HG03280 (cell line): Measurements from ENCODE around the gene SLC25A1.
"Not testable (repeated sequence)": the region's sequence is repeated elsewhere in the genome, so short reads cannot be mapped to it uniquely, and the experiment has no call there.

Experiments used
- ATAC-seq: cut with Tn5 transposase; IDR thresholded peaks from one replicate; pipeline ENCODE4 v1.9.1; 2021; ENCODE audit warnings: mild to moderate bottlenecking, moderate library complexity; ENCODE audit not compliant: unreplicated experiment

SLC25A1 gene

DNA sequence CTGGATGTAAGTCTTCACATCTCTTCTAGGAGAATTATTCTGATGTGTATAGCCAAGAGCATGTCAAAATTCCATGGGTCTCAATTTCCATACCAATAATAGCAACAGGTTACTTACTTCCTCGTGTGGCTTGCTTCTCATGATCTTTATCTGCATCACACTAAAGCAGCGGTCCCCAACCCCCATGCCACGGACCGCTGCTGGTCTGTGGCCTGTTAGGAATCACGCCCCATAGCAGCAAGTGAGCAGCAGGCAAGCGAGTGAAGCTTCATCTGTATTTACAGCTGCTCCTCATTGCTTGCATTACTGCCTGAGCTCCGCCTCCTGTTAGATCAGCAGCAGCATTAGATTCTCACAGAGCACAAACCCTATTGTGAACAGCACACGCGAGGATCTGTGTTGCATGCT, 28.9 kb upstream of the SLC25A1 start:
- ATAC-seq: no peak

DNA sequence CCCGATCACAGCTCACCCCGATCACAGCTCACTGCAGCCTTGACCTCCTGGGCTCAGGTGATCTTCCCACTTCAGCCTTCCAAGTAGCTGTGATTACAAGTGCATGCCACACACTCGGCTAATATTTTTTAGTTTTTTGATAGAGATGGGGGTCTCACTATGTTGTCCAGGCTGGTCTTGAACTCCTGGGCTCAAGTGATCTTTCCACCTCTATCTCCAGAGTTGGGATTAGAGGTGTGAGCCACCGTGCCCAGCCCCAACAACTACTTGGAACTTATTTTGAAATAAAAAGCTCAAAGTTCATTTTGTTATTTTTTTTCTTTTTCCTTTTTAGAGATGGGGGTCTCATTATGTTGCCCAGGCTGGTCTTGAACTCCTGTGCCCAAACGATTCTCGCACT, 27.8 kb upstream of the SLC25A1 start:
- no peak for ATAC-seq

DNA sequence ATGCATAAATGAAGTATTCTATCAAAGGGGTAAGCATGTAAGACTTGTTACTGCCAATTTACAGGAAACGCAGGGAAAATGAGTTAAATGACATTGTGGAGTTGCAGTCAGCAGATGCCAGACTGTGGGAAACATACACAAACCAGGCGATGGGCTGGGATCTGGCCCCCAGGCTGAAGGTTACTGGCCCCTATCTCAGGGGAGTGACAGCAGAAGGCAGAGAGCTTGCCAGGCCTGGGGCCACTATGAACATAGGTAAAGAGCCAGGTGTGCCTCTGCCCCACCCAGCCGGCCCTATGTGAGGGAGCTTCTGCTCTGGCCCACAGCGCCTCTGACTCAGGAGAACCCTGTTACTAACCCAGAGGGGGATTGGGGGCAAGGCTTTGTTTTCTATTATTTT, 26.1 kb upstream of the SLC25A1 start:
- no peak for ATAC-seq

DNA sequence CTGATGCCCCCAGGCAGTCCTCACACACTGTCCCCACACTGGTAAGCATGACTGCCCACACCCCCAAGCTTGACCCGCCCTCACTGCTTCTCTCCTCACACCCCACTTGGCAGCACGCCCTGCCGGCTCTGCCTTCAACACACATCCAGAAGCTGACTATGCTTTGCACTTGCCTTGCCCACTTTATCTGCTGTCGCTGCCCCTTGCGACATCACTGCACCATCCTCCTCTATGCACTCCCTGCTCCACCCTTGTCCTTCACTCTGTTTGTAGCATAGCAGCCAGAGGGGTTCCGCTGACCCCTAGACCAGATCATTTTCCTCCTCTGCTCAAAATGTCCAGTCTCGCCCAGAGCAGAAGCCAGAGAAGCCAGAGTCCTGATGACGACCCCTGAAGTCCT, 25.3 kb upstream of the SLC25A1 start:
- ATAC-seq: no peak

DNA sequence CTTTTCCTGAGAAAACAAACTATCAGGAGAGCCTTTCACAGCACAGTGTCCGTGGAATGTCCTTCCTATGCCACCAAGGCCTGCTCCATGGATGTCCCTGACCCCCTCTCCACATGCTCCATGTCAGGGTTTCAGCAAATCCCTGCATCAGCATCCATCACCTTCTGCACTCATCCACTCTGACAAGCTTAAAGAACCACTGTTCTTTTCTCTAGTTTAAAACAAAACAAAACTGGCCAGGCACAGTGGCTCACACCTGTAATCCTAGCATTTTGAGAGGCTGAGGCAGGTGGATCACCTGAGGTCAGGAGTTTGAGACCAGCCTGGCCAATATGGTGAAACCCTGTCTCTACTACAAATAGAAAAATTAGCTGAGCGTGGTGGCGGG, 24.3 kb upstream of the SLC25A1 start:
- ATAC-seq: not testable (repeated sequence)

DNA sequence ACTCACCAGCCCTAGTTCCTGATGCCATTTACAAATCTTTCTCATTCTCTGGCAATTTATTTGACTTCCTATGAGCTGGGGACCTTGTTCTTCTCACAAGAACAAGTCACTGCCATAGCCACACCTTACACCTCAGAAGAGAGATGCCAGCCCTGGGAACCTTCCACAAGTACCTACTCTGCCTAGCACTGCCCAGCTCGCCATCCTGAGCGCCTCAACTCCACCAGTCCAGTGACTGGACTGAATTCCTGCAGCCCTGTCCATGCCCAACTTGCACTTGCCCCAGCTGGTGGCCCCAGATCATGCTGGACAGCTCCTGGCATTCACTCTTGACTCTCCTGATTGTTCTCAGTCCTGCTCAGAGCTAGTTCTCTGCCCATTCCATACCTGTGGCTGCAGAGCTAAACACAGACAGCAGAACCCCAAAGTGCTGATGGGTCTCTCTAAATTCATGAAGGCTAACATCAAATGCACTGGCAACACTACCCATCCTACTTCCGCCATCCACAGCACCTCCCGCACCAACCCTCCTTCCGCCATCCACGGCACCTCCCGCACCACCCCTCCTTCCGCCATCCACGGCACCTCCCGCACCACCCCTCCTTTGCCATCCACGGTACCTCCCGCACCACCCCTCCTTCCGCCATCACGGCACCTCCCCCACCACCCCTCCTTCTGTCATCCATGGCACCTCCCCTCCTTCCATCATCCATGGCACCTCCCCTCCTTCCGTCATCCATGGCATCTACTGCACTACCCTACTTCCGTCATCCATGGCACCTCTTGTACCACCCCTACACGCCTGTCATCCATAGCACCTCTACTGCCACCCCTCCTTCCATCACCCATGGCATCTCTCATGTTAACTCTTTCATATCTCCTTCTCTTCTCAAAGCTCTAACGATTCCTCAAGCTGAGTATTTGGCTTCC, 23.6 kb upstream of the SLC25A1 start:
- no peak for ATAC-seq

DNA sequence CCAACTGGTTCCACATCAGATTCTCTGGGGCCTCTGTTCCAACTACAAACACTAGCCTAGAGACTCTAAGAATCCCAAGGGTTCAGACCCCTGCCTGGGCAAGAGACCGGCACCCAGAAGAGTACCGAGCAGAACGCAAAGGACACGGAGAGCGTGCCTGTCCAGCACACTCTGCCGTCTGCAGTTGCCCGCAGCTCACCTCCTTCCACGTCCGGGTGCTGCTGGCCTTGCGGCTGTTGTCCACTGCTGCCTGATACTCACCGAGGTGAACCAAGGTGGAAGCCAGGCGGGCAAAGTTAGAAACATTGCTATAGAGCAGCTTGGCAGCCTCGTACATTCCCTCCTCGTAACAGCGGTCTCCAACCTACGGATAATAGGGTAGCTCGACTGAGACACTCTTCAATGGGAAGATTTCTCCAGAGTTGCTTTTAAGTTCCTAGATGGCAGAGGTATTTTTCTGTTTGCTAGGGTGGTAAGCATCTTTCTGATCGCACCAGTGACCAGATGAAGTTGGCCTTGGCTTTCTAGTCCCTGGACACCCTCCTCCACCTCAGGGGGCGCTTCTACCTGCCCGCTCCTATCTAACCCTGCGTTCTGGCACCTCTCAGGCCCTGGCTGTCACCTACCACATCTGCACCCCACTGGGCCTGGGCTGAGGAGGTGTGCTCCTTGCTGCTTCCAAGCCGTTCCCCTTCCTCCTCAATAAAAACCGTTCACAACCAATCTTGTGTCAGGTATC, 22.8 kb upstream of the SLC25A1 start:
- ATAC-seq: no peak

DNA sequence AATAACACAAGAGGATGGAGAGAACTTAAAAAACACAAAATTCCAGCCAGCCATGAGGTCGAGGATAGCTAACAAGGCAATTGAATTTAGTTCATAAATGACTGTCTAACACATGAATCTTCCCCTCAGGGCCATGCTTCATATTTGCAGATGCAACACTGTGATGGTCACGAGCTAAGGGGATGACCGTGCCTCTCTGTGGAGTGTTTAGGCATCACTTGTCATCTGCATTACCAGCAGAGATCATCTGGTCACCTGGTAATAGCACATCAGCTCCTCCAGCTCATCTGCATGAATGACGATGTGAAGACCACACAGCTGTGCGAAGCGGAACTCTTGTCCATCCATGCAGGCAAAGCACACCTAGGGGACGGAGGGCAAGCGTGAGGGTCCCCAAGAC, 20.9 kb upstream of the SLC25A1 start:
- ATAC-seq: no peak

DNA sequence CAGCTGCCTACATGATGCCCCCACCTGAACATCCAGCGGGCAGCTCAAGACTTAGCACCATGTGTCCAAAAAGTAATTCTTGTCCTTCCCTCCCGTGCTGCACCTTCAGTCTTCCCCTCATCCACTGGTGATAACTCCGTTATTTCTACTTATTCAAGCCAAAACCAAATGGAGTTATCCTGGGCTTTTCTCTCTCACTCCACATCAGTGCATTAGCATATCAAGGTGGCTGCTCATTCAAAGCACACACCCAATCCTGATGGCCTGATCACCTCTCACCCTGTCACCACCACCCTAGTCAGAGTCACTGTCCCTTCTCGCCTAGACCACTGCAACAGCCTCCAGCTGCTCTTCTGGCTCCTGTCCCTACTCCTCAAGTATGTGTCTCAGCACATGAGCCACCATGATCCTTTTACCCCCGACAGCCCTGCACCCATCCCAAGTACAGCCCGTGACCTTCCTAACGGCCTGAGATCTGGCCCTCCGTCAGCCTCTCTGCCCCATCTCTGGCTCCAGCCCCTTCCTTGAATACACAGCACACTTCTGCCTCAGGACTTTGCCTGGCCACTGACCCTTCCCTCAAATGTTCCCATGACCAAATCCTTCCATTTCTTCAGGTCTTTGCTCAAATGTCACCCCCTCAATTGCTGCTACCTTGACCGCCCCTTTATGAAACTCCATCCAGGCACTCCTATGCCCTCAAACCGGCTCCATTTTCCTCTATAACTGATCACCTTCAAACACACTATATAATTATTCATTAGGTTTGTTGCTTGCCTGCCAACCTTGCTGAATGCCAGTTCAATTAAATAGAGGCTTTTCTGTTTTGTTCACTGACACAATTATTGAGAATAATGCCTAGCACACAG, 19.7 kb upstream of the SLC25A1 start:
- no peak for ATAC-seq

DNA sequence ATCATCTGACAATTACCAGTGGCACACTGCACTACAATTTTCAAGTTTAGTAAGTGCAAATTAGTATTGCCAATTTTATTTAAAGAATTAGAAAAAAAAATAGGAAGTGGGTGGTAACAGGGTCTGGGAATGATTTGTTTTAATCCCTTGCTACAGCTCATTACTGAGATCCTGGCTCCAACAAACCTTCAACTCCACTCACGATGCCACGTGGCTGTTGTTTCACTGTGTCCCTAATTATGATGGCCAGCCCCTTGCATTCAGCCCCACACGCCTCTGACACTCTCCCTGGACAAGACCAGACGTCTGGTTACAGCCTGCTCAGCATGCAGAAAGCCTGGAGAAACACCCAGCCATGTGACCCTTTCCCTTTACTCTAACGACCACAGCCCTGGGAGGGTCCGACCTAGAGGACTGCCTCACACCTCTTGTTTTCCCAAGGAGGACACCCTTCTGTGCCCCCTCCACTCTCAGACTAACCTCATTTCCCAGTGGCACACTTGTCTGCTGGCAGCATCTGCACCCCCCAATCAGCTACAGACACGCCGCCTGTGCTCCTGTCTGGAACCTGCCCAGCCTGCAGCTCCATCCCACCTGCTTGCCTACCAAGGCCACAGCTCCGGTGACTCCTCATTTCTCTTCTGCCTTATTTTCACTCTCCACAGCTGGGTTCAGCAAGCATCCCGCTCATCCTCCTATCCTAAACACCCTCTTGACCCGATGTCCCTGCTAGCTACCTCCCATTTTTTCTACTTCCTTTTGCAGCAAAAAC, 18.5 kb upstream of the SLC25A1 start:
- no peak for ATAC-seq

DNA sequence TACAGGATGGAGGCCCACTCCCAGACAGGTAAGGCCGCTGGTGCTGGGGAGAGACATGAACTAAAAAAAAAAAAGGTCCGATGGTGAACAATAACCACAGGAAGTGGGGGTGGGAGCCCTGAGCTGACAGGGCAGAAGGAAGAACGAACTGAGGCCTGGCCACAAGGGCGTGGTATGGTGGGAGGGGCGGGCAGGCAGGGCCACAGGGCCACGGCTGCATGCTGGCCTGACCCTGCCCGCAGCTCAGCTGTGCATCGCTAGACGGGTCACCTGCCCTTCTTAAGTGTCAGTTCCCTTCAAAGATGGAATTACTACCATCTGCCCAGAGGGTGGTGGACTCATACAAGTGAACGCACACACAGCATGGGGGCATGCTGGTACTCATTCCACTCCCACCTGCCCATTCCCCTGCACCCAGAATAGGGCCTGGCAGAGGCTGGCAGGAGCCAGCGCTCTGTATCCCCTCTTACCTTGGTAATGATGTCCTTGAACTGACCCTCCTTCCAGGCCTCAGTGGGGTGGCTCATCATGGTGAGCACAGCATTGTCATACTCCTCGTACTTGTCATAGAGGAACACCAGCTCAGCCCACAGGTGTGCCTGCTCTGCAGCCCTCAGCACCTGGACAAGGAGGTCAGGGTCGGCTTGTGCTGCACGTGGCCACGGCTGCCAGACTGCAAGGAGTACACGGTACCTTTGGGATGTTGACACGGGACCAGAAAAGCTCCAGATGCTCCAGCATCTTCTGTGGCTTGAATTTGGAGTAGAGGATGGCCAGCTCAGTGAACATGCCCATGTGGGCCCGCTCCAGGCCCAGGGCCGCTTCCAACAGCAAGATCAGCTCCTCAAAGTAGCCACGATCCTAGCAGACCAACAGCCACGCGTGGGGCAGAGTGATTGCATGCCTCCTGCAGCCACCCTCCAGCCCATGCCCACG, 17.5 kb upstream of the SLC25A1 start:
- ATAC-seq: no peak

DNA sequence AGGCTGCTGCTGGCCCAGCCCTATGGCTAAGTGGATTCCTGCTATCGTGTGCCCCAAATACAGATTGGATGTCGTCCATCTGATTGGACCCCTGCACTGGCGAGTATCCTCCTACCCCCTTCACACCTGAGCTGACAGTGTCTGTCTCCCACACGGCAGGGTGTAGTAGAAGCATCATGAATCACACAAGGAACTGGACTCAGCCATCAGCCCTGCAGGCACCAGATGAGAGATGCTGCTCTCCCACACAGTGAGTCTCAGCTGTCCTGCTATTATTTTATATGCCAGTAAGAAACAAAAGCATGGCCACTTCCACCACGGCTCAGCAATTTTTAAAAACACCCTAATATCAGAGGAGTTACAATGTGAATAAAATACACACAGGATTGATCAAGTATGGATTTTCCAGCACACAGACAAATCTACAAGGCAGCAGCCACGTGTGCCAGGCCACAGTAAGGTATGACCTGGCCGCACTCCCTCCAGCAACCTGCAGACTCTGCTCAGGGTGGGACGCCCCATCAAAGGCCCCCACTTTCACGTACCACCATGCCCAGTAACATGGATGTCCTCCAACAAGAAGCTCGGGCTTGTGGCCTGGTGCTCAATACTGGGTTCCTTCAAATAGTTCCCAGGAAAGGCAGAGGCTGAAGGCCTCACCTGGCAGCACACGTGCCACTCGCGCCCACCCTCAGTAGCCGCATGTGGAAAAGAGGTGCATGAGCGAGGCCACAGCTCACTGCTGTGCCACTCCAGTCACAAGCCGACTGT, 16.4 kb upstream of the SLC25A1 start:
- no peak for ATAC-seq

DNA sequence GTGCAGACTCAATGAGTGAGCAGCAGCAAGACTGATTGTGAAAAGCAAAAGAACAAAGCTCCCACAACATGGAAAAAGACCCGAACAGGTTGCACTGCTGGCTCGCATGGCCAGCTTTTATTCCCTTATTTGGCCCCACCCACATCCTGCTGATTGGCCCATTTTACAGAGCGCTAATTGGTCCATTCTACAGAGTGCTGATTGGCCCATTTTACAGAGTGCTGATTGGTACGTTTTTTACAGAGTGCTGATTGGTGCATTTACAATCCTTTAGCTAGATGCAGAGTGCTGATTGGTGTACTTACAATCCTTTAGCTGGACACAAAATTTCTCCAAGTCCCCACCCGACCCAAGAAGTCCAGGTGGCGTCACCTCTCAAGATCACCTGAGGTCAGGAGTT, 15.3 kb upstream of the SLC25A1 start:
- ATAC-seq: no peak

DNA sequence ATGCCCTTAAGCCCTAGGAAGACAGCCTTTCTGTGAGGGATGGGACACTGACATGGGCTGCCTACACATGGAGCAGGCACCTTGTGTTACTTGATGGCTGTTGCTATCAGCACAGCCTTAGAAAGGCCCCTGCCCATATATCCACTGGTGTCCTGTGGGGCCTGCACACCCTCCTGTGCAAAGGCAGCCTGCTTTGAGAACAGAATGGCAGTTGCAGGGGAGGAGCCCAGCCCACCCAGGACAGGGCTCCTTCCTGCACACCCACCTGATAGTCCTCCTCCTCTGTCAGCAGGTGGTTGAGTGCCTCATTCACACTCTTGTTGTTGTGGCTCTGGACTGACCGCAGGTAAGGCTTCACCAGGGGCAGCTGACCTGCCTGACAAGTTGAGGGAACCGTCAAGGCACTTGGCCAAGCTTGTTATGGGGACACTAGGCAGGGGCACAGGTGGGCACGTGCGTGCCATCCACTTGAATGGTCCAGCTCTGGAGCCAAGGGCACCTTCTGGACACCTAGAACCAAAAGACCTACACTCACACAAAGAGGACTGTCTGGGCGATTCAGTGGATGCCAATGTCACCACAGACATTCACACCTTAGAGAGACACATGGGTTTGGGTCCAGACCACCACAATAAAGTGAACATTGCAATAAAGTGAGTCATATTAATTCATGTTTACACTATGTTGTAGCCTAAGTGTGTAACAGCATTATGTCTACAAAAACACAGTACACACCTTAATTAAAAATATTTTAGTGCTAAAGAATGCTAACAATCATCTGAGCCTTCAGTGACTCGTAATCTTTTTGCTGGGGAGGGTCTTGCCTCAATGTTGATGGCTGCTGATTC, 9.4 kb upstream of the SLC25A1 start:
- no peak for ATAC-seq

DNA sequence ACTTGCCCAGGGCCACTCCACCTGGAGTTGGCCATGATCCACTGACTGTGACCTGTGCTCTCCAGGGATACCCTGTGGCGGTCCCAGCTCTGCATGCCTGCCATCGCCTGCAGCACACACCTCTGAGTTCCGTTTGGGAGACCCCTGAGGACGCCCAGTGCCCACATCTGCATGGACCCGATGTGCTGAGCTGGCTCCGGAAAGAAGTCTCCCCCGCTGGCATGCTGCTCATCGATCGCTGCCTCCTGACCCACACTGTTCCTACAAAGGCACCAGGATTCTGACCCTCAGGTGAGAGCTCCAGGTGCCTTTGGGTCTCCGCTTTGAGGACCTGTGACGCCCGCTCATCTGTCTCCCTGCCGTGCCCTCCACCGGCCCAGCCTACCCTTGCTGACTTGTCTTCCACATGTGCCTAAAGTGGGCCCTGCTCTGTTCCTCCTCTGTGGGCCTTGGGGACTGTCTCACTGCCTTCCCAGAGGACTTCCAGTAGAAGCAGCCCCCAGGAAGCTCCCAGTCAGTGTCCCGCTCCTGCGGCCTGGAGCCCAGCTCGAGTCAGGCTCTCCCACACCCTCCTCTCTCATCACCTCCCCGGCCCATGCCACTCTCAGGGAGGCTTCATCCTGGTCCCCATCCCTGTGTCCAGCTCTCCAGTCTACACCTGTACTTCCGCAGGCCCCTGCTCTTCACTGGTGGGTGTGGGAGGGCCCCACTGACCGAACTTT, 5.9 kb upstream of the SLC25A1 start:
- ATAC-seq: no peak

DNA sequence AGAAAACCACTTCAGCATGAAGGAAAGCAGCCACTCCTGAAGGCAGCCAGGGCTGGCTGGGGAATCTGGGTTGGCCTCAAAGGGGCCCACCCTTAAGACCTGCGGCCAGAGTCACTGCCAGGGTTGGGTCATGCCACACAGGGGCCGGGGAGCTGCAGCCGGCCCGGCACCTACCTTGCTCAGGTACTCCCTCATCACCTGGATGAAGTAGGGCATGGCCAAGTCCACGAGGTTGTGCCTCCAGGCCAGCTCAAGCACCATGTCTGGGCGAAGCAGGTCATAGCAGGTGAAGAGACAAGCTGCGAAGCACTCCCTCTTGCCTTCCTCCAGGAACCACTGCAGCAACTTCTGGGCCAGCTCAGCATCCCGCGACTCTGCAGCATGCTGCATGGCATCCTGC, 4.7 kb upstream of the SLC25A1 start:
- no peak for ATAC-seq

DNA sequence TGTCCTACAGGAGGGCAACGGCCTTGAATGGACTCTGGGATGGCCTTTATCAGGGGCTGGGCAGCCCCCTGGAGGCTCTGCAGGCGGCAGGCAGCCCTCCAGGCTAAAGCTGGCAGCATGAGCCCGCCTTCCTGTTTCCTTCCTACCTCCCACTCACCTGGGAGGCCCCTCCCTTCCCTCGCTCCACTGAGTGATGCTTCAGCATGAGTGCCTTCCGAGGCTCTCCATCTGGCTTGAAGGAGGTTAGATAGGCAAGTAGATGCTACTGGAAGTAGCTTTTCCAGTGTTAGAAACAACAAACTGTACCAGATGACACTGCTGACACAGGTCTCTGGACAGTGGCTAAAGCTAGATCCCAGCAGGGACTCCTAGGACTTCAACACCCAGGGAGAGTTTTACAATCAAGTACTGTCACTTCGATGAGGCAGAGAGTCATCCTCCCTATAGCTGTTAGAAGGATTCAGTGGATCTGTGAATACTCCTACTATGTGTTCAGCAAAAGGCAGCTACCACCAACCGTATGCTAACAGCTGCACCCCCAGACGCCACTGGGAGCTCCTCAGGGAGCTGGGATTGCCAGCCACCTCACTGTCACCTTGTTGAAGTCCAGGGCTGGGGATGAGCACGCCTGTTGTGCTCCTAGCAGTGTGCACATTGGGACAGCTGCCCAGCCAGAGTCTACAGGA, 4.1 kb upstream of the SLC25A1 start:
- ATAC-seq: no peak
